Hematopoietic multipotent progenitor cell treated with erythropoietin and hydrocortisone succinate and interleukin-3 and kit ligand, for 6 days (in vitro differentiated cells): ENCODE results near the gene PPP1R11.

ENCODE experiments used
- DNase-seq: peaks from one replicate; pipeline ENCODE4 v3.0.0-alpha.2; 2015

PPP1R11 gene

GRCh38 chr6:30062471-30063178 lies 4.4 kb upstream of the PPP1R11 start:
- DNase-seq = no peak

- DNase-seq = no peak
These were observed 3.7 kb upstream of the PPP1R11 start for GRCh38 chr6:30063315-30063714.

GRCh38 chr6:30066082-30066481 lies 916 bp upstream of the PPP1R11 start:
- peak; percentile 17 for DNase-seq

GRCh38 chr6:30067460-30068139 lies 602 bp downstream of the PPP1R11 start:
- DNase-seq = peak; percentile 83

- peak; percentile 30 for DNase-seq
These were observed 4.3 kb downstream of the PPP1R11 start for GRCh38 chr6:30071081-30071818.

DNA sequence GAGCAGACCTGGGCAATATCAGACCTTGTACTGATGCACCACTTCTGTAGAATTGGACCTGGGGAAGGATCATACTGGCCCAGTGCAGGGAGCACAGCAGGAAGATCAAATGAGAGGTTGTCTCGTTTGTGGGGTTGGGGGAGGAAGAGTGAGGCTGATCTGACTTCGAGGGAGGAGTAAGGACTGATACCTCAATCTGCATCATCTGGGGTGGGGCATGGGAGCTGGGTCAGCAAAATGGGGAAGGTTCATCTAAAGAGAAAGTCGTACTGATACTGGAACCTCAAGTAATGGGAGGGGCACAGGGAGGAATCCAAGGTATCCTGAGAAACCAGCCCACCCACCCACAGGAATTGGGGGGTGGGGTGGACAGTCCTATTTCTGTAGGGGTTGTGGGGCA lies 4.9 kb downstream of the PPP1R11 start:
- no peak for DNase-seq

DNA sequence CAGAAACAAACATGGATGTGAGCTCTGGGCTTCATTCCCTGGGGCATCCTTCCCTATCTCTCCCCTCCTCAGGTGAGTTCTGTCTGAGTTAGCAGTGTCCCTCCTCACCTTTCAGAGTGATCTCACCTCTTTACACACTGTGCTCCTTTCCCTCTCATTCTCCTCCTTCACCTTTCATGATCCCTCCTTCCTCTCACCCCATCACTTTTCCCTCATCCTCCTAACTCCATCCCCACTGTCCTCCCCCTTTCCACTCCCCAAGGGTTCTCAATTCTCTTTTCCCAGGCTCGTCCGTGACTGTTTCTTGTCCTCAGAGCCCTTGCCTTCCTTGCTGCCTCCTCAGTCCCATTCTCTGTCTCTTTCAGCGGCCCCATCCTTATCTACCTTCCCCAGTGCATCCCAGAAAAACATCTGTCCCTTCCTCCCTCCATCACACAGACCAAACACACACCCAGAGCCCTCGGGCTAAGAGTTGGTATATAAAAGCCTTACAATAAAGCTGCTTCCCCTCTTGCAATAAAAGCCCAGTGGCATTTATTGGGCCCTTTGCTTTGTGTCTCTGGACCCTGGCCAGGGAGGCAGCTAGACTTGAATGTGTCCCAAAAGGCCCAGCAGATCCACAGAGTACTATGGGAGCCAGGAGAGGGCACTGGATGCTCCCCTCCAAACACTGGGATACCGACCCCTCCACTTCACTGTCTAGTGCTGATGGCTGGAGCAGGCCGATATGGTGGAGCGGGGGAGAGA lies 6.7 kb downstream of the PPP1R11 start:
- no peak for DNase-seq

DNA sequence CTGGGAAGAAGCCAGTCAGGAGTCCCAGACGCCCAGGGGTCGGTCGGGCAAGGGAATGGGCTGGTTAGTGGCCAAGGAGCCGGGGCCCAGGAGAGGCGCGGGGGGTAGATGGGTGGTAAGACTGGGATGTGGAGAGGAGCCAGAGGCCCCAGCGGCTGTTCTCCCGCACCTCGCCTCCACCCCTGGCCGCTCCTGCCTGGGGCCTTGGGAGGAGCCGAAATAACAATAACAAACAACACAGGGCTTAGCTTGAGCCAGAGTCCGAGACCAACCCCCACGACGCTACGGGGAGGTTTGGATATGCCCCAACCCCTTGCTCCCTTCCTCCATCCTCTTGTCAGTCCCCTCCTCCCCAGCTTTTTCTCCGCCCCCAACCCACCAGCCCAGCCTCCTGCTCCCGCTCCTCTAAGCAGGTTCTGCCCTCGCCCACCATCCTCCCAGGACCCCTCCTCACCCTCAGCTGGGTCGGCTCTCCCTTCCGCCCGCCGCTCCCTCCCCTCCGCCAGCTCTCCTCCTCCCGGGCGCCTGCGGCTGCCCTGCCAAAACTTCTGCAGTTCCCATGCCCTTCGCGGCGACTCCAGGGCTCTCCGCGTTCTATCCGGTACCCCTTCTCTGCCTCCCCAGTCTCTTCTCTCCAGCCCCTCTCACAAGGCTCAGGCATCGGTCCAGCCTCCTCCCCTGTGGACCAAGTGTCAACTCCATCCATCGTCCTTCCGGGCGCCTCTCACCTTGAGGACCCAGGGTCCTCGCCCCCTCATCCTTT lies 7.5 kb downstream of the PPP1R11 start:
- no peak for DNase-seq

DNA sequence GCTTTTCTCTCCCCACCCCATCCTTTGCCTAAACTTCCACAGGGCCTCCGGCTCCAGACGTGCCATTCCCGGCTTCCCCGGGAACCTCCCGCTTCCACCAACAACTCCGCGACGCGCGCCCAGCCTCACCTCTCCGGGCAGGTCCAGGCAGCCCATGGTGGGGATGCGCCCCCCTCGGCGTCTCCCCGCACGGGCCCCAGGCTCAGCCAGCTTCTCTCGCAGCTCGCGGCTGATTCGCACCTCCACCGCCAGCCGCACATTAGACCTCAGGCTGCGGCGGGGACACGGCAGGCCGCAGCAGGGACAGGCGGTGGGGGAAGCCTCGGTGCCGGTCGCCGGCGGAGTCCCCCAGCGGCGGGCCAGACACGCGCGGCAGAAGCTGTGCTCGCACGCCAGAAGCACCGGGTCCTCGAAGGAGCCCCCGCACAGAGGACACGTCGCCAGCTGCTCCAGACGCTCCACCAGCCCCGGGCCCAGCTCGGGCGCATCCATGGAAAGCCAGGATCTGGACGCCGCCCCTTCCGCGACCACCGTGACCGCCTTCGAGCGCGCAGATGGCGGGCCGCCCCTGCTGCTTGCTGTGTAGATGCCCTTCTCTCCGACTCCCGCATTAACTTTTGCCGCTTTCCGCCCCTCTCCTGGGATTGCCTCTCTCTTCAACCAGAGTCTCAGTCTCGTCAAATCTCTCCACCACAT lies 8.2 kb downstream of the PPP1R11 start, which contains the start of gene RNF39:
Gene RNF39 (minus strand): TSS at position 676 of the 696 bp plus-strand sequence. CDS start 184 bp downstream, at position 492.
- no peak for DNase-seq

- no peak for DNase-seq
These were observed 9.1 kb downstream of the PPP1R11 start for GRCh38 chr6:30075790-30076732.

GRCh38 chr6:30077218-30077617 lies 10.2 kb downstream of the PPP1R11 start:
- DNase-seq = no peak

DNA sequence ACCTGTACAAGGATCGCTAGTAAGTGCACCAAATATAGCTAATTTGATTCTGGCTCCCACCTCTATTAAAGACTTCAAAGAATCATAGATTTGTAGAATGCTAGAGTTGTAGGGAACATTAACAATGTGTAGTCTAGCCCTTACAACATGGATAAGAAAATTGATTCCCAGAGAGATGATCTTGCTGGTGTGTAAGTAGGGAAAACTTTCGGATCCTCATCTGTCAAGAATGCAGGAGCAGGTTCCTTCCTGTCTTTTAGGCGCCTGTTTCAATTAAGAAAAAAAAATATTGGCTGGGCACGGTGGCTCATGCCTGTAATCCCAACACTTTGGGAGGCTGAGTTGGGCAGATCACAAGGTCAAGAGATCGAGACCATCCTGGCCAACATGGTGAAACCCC lies 20.9 kb downstream of the PPP1R11 start:
- DNase-seq = no peak

DNA sequence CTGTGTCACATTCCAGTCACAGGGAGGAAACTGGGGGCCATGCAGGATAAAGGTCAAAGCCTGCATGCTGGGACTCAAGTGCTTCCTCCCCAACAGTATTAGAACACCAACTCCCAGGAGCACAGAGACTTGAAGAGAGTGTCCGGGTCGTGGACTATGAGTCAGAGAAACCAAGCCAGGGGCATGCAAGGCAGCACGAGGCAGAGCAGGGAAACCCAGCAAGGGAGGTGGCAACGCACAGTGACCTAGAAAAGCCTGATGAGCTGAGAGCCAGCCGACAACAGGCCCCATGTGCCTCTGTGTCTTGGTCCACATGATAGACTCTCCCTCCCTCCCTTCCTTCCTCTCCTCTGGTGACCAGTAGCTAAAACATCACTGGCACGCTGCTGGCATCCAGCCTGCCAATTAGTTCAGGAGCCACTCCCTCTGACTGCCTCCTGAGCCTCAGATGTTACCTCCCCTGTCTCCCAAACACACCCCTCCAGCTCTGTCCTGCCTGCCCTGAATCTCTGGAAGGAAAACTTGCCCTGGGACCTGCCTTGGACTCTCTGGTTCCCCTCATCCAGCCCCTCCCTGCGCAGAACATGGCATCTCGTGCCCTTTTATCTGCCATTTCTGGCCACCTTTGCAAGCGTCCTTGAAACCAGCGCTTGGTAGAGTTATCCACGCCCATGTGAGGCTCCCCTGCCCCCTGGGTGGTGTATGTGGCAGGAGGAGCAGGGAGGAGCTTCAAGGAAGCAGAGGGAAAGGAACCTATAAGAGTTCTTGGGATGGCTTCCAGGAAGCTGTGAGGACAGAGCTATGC lies 24.8 kb downstream of the PPP1R11 start:
- no peak for DNase-seq

GRCh38 chr6:30092852-30093543 lies 26.0 kb downstream of the PPP1R11 start:
- no peak for DNase-seq

DNA sequence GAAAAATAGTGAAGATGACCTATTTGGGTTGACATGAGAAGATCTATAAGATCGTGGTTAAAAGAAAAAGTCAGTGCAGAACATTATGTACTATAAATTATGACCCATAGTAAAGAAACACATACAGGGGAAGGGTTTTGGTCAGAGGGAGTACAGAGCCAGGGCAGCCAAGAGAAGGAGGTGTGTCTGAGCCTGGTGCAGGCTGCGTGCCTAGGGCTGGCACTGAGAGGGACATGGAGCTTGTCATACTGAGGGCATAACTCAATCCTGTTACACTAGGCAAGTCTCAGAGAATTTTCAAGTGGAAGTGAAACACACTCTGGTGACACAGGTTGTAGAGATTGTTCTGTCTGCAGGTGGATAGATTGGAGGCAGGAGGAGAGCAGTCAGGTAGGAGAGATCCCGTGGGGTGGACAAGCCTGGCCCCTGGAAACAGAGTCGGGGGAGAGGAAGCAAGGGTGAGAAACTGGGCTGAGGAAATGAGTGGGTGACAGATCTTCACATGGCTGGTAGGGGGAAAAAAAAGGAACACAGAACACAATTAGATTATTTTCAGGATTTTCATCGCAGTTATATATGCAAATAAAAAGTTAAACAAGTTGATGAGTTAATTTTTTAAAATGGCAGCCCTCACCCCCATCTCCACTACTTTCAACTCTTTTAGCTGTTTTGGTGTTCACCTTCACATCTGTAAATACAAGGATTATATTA lies 27.1 kb downstream of the PPP1R11 start:
- no peak for DNase-seq

GRCh38 chr6:30096829-30097228 lies 29.8 kb downstream of the PPP1R11 start:
- no peak for DNase-seq

GRCh38 chr6:30097902-30098768 lies 31.1 kb downstream of the PPP1R11 start:
- peak; percentile 74 for DNase-seq
